H1 (cell line): Measurements from ENCODE around the gene RAB40C. TPM values are rescaled to one million over a fixed set of nuclear protein-coding genes. Genes with fewer than 3 reads are reported as not detected.

ENCODE experiments used
- CREB1 ChIP-seq: IDR thresholded peaks from 2 replicates; pipeline ENCODE4 v1.6.1; 2012; ENCODE audit warnings: inconsistent platforms
- FOSL1 ChIP-seq: IDR thresholded peaks from 2 replicates; pipeline ENCODE4 v1.6.1; 2011; ENCODE audit warnings: mild to moderate bottlenecking, low read depth, low read length, moderate library complexity; ENCODE audit not compliant: insufficient read depth
- RBBP5 ChIP-seq: IDR thresholded peaks from 2 replicates; pipeline ENCODE4 v1.7.1; 2012; ENCODE audit warnings: low read depth, mild to moderate bottlenecking, inconsistent platforms, low read length, moderate library complexity, borderline replicate concordance
- SP1 ChIP-seq: IDR thresholded peaks from 2 replicates; pipeline ENCODE4 v1.6.1; 2011; ENCODE audit warnings: low read depth, low read length
- polyA plus RNA-seq, 7 experiments: library from polyadenylated mRNA; depleted of rRNA in 3 of 7; stranded (reverse) in 5 of 7; unstranded in 2 of 7; fragments of >200 nt in 5 of 7; fragments of 200-250 nt in 2 of 7; gene quantifications; 1 replicate in 5 of 7; 2 replicates in 1 of 7; 4 replicates in 1 of 7; pipeline versions ENCODE4 v1.2.1 to v1.2.3, GENCODE V29; 2011 to 2013; ENCODE audit warnings: missing spikeins in 2 of 7, mixed read lengths in 2 of 7
- total RNA-seq: library from RNA; stranded (reverse); fragmentation: NEBNext Ultra II Directional; extraction: Animal tissue kit (Norgen Biotek cat#: 25700); gene quantifications from 2 replicates; pipeline ENCODE4 v1.2.1, GENCODE V29; 2021

The RAB40C gene
- total and polyA plus RNA-seq, 2 of the 8 experiments (the other 6 are each of a cell fraction or from before 2014, with no cell fraction given), result 13.9 to 15.6 TPM

DNA sequence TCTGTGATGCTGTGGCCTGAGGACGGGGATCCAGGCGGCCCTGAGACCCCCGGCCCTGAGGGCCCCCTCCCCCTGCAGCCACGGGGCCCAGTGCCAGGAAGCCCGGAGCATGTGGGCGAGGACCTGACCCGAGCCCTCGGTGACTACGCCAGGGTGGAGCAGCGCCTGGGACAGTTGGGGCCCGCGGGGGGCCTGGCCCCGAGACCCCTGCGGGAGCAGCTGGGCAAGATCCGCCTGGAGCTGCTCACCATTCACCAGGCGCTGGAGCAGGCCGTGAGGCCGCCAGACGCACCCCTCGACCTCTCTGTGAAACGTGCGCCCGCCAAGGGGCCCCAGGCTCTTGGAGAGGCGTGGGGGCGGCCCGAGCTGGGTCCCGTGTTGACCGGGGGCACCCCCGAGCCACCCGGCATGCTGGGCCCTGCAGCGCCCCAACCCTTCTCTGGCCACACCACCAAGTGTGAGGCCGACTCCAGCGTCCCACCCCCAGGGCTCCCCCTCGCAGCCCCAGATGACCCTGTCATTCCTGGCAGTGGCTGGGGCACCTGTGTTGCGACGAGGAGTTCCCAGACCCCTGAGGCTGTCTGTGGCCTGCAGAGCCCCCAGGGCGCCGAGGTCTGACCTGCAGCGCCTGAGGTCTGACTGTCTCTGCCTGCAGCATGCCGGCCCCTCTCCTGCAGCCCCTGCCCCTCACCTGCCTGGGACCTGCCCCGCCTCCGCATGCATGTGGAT lies 25.0 kb upstream of the RAB40C start (continued):
- TF ChIP-seq SP1 (no peak), FOSL1 (no peak), RBBP5 (no peak), CREB1 (no peak)
- TF ChIP-seq, all 59 proteins: peak for 0
